Nephron (organoid): ENCODE results near the gene IMP3.
"Not testable (repeated sequence)": the region's sequence is repeated elsewhere in the genome, so short reads cannot be mapped to it uniquely, and the experiment has no call there.

Experiments used
- H3K27ac Mint-ChIP-seq, 3 experiments: 2 replicates each; pipeline ENCODE4 v1.8.0; 2020; ENCODE audit warnings: mixed read lengths in 3 of 3, mild to moderate bottlenecking in 2 of 3, moderate library complexity in 1 of 3
- H3K27me3 Mint-ChIP-seq: 2 replicates; pipeline ENCODE4 v1.8.0; 2021; ENCODE audit warnings: low read depth, mild to moderate bottlenecking, moderate library complexity, mixed read lengths
- H3K36me3 Mint-ChIP-seq: 2 replicates; pipeline ENCODE4 v1.8.0; 2020; ENCODE audit warnings: low read depth, mixed read lengths
- H3K4me1 Mint-ChIP-seq: 2 replicates; pipeline ENCODE4 v1.8.0; 2020; ENCODE audit warnings: mixed read lengths
- H3K4me3 Mint-ChIP-seq, 3 experiments: 2 replicates each; pipeline ENCODE4 v1.8.0; 2020; ENCODE audit warnings: mild to moderate bottlenecking in 3 of 3, mixed read lengths in 3 of 3, moderate library complexity in 2 of 3
- H3K9me3 Mint-ChIP-seq: 2 replicates; pipeline ENCODE4 v1.8.0; 2020; ENCODE audit warnings: mixed read lengths
- TF ChIP-seq, protein P1 (sequence below), 3 experiments: fragments of 200-600 bp; sonication (generic); IDR thresholded peaks; one replicate each; pipeline ENCODE4 v1.5.0; 2021; ENCODE audit warnings: antibody characterized with exemption in 3 of 3; ENCODE audit not compliant: unreplicated experiment in 3 of 3

The IMP3 gene

GRCh38 chr15:75685195-75685594, 45.2 kb upstream of the IMP3 start:
- Mint-ChIP-seq H3K4me3 (no peak overlapping the region), H3K4me1 (no peaks in the 10 kb centered on the region)

GRCh38 chr15:75684648-75685047, 44.6 kb upstream of the IMP3 start:
- Mint-ChIP-seq H3K4me1 (no peaks in the 10 kb centered on the region), H3K36me3 (peaks cover 4% of the 10 kb centered on the region), H3K27ac (no peak overlapping the region), H3K4me3 (no peak overlapping the region), H3K9me3 (no peaks in the 10 kb centered on the region), H3K27me3 (no peaks in the 10 kb centered on the region)
- TF ChIP-seq, protein P1, sequence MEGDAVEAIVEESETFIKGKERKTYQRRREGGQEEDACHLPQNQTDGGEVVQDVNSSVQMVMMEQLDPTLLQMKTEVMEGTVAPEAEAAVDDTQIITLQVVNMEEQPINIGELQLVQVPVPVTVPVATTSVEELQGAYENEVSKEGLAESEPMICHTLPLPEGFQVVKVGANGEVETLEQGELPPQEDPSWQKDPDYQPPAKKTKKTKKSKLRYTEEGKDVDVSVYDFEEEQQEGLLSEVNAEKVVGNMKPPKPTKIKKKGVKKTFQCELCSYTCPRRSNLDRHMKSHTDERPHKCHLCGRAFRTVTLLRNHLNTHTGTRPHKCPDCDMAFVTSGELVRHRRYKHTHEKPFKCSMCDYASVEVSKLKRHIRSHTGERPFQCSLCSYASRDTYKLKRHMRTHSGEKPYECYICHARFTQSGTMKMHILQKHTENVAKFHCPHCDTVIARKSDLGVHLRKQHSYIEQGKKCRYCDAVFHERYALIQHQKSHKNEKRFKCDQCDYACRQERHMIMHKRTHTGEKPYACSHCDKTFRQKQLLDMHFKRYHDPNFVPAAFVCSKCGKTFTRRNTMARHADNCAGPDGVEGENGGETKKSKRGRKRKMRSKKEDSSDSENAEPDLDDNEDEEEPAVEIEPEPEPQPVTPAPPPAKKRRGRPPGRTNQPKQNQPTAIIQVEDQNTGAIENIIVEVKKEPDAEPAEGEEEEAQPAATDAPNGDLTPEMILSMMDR (IDR thresholded peaks at IDR 0.05; ENCODE audit: unreplicated experiment in 3 of 3), result no peak

More at GRCh38 chr15:75685195-75685594, 45.2 kb upstream of the IMP3 start:
- TF ChIP-seq, protein P1 (IDR thresholded peaks at IDR 0.05; ENCODE audit: unreplicated experiment in 3 of 3), result no peak
- H3K27ac Mint-ChIP-seq, result no peak overlapping the region
- no peaks in the 10 kb centered on the region for H3K9me3 Mint-ChIP-seq
- H3K27me3 Mint-ChIP-seq, result no peaks in the 10 kb centered on the region
- peaks cover 4% of the 10 kb centered on the region for H3K36me3 Mint-ChIP-seq

- not testable (repeated sequence) for H3K27me3 Mint-ChIP-seq, H3K4me3 Mint-ChIP-seq, H3K36me3 Mint-ChIP-seq, H3K4me1 Mint-ChIP-seq, H3K9me3 Mint-ChIP-seq
- H3K27ac Mint-ChIP-seq, result peak overlapping the region in 1 of 3 experiments; percentile 48
- TF ChIP-seq, protein P1 (IDR thresholded peaks at IDR 0.05; ENCODE audit: unreplicated experiment in 3 of 3), result peak; percentile 80 to 87 (median 84)
Measured at GRCh38 chr15:75683646-75684312, 43.8 kb upstream of the IMP3 start.

- H3K4me1 Mint-ChIP-seq, result no peaks in the 10 kb centered on the region
- TF ChIP-seq, protein P1 (IDR thresholded peaks at IDR 0.05; ENCODE audit: unreplicated experiment in 3 of 3), result no peak
- H3K9me3 Mint-ChIP-seq, result no peaks in the 10 kb centered on the region
- H3K27ac Mint-ChIP-seq, result no peak overlapping the region
- H3K36me3 Mint-ChIP-seq, result peaks cover 7% of the 10 kb centered on the region
- no peaks in the 10 kb centered on the region for H3K27me3 Mint-ChIP-seq
- no peak overlapping the region for H3K4me3 Mint-ChIP-seq
Measured at GRCh38 chr15:75682181-75683135, 42.4 kb upstream of the IMP3 start.

GRCh38 chr15:75680007-75680789, 40.2 kb upstream of the IMP3 start:
- H3K4me1 Mint-ChIP-seq, result no peaks in the 10 kb centered on the region
- H3K4me3 Mint-ChIP-seq, result no peak overlapping the region
- peaks cover 7% of the 10 kb centered on the region for H3K36me3 Mint-ChIP-seq
- TF ChIP-seq, protein P1 (IDR thresholded peaks at IDR 0.05; ENCODE audit: unreplicated experiment in 3 of 3), result no peak
- H3K27me3 Mint-ChIP-seq, result no peaks in the 10 kb centered on the region
- no peak overlapping the region for H3K27ac Mint-ChIP-seq
- no peaks in the 10 kb centered on the region for H3K9me3 Mint-ChIP-seq

DNA sequence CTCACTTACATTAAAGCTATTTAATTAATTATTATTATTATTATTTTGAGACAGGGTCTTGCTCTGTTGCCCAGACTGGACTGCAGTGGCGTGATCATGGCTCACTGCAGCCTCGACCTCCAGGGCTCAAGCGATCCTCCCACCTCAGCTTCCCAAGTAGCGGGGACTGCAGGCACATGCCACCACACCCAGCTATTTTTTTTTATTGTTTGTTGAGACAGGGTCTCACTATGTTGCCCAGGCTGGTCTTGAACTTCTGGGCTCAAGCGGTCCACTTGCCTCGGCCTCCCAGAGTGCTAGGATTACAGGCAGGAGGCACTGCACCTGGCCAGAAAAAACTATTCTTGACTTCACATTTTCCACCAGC, 38.3 kb upstream of the IMP3 start:
- H3K27ac Mint-ChIP-seq, H3K27me3 Mint-ChIP-seq, H3K4me1 Mint-ChIP-seq, H3K4me3 Mint-ChIP-seq, H3K9me3 Mint-ChIP-seq, H3K36me3 Mint-ChIP-seq: not testable (repeated sequence)
